ENCODE measurements around the gene COL1A2.

GRCh38 chr7:94388540-94388939 is 6.2 kb upstream of the COL1A2 start:
- TF ChIP-seq CTCF (CRISPR knock-in tag; IDR thresholded peaks at IDR 0.05), result no peak
- TF ChIP-seq PBX3 (CRISPR knock-in tag; IDR thresholded peaks at IDR 0.05; ENCODE audit: borderline replicate concordance), result no peak
- TF ChIP-seq POLR2AphosphoS5 (IDR thresholded peaks at IDR 0.05; ENCODE audit: low read depth, low read length), result no peak
- no peak for TF ChIP-seq ZNF253 (CRISPR knock-in tag; IDR thresholded peaks at IDR 0.05; ENCODE audit: borderline replicate concordance)
- TF ChIP-seq ZBTB25 (CRISPR knock-in tag; IDR thresholded peaks at IDR 0.05), result no peak
- TF ChIP-seq ATF3 (CRISPR knock-in tag; IDR thresholded peaks at IDR 0.05), result no peak
- no peak for TF ChIP-seq ARNT (IDR thresholded peaks at IDR 0.05)
- no peak for TF ChIP-seq ZNF558 (CRISPR knock-in tag; IDR thresholded peaks at IDR 0.05; ENCODE audit: borderline replicate concordance)
- TF ChIP-seq ATF7 (IDR thresholded peaks at IDR 0.05), result no peak
- no peak for TF ChIP-seq ATF7 (CRISPR knock-in tag; IDR thresholded peaks at IDR 0.05)
- TF ChIP-seq MEF2D (CRISPR knock-in tag; IDR thresholded peaks at IDR 0.05), result no peak
- TF ChIP-seq IKZF1 (IDR thresholded peaks at IDR 0.05), result no peak
- no peak for TF ChIP-seq FOXP4 (CRISPR knock-in tag; IDR thresholded peaks at IDR 0.05)
- no peak for TF ChIP-seq DMTF1 (CRISPR knock-in tag; IDR thresholded peaks at IDR 0.05)
- no peak for TF ChIP-seq HIVEP1 (CRISPR knock-in tag; IDR thresholded peaks at IDR 0.05)
